Gastroesophageal sphincter (tissue), 3 donors: ENCODE results near the gene GRID2.

Experiments
- CTCF ChIP-seq, 4 experiments: fragments of 200-600 bp in 2 of 4; fragments of 450-650 bp in 2 of 4; sonication (generic) in 1 of 4; IDR thresholded peaks; one replicate each; pipeline ENCODE4 v1.5.1; 2017 to 2019; ENCODE audit warnings: antibody characterized with exemption in 4 of 4, mild to moderate bottlenecking in 2 of 4, moderate library complexity in 2 of 4
- EP300 ChIP-seq: sonication (generic); formaldehyde crosslinking; IDR thresholded peaks from one replicate; pipeline ENCODE4 v1.6.1; 2017; ENCODE audit warnings: antibody characterized with exemption, mild to moderate bottlenecking
- POLR2A ChIP-seq, 2 donors: fragments of 450-650 bp; IDR thresholded peaks; one replicate each; pipeline ENCODE4 v1.6.1; 2017; ENCODE audit warnings: antibody characterized with exemption in 2 of 2, mild to moderate bottlenecking in 2 of 2, moderate library complexity in 1 of 2

DNA sequence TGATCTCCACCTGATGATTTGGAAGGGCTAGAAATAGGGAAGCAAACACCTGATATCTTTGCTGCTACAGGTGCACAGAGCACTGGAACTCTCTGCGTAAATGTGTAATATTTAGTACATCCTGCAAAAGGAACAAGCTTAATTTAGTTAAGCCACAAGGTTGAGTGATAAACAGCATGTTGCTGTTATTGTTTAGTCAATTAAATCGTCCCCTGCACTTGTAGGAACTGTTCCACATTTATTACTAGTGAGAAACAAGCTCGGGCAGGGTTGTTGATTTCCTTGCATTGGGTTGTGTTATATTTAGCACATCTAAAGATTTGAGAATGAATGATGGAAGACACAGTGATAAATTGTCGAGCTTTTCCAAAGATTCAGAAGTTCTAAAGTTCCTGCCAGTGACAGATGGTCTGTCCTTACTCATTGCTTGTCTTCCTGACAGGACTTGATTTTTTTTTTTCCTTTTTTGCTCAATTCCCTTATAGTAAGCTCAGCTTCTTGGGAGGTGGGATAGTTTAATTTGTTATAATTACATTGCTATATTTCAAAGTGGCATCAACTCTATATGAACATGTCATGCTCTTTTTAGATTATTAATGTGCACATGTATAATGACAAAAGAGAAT, 897.8 kb downstream of the GRID2 start:
- TF ChIP-seq EP300 (no peak), CTCF (IDR thresholded peaks at IDR 0.05) (no peak), POLR2A (IDR thresholded peaks at IDR 0.05) (no peak)
